ENCODE results near the gene DLGAP1. TPM values are rescaled to one million over a fixed set of nuclear protein-coding genes. Genes with fewer than 3 reads are reported as not detected.
A peak's percentile ranks its signal among the peaks of the same experiment; 100 is the strongest.

Gene DLGAP1
- total RNA-seq, 1 donor from 2014 or later, result 3.7 TPM

- Mint-ChIP-seq H3K4me3 (peak within 1 kb of the TSS; percentile 98), H3K27me3 (peaks cover 10% of the 10 kb centered on the region), H3K4me1 (ENCODE audit: unreplicated experiment) (peaks cover 26% of the 10 kb centered on the region), H3K36me3 (peaks cover 11% of the 10 kb centered on the region), H3K27ac (peak within 1 kb of the TSS; percentile 99), H3K9me3 (no peaks in the 10 kb centered on the region)
- TF ChIP-seq, protein P1, sequence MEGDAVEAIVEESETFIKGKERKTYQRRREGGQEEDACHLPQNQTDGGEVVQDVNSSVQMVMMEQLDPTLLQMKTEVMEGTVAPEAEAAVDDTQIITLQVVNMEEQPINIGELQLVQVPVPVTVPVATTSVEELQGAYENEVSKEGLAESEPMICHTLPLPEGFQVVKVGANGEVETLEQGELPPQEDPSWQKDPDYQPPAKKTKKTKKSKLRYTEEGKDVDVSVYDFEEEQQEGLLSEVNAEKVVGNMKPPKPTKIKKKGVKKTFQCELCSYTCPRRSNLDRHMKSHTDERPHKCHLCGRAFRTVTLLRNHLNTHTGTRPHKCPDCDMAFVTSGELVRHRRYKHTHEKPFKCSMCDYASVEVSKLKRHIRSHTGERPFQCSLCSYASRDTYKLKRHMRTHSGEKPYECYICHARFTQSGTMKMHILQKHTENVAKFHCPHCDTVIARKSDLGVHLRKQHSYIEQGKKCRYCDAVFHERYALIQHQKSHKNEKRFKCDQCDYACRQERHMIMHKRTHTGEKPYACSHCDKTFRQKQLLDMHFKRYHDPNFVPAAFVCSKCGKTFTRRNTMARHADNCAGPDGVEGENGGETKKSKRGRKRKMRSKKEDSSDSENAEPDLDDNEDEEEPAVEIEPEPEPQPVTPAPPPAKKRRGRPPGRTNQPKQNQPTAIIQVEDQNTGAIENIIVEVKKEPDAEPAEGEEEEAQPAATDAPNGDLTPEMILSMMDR (conservative IDR thresholded peaks at IDR 0.05), result no peak
- DNase-seq (ENCODE audit: extremely low spot score, unreplicated experiment), result peak; percentile 81
These were observed 1004.9 kb downstream of the DLGAP1 start, which contains the start of gene TGIF1 for GRCh38 chr18:3450012-3450798. Gene TGIF1, plus strand, starts transcription at chr18:3450172. Its CDS starts 318 bp downstream, at chr18:3450490.

- peak overlapping the region; percentile 92 for H3K4me3 Mint-ChIP-seq
- peak overlapping the region; percentile 99 for H3K27ac Mint-ChIP-seq
- H3K36me3 Mint-ChIP-seq, result peaks cover 11% of the 10 kb centered on the region
- TF ChIP-seq, protein P1 (conservative IDR thresholded peaks at IDR 0.05), result no peak
- peaks cover 20% of the 10 kb centered on the region for H3K4me1 Mint-ChIP-seq (ENCODE audit: unreplicated experiment)
- peak; percentile 85 for DNase-seq (ENCODE audit: extremely low spot score, unreplicated experiment)
- no peaks in the 10 kb centered on the region for H3K9me3 Mint-ChIP-seq
- peaks cover 10% of the 10 kb centered on the region for H3K27me3 Mint-ChIP-seq
These were observed 1005.5 kb downstream of the DLGAP1 start for GRCh38 chr18:3449512-3450011.

- Mint-ChIP-seq H3K4me3 (peak overlapping the region; percentile 92), H3K4me1 (ENCODE audit: unreplicated experiment) (peaks cover 16% of the 10 kb centered on the region), H3K27ac (peak overlapping the region; percentile 99), H3K27me3 (peaks cover 10% of the 10 kb centered on the region), H3K9me3 (no peaks in the 10 kb centered on the region), H3K36me3 (peaks cover 11% of the 10 kb centered on the region)
- DNase-seq (ENCODE audit: extremely low spot score, unreplicated experiment), result peak; percentile 80
- TF ChIP-seq, protein P1 (conservative IDR thresholded peaks at IDR 0.05), result no peak
These were observed 1006.1 kb downstream of the DLGAP1 start for GRCh38 chr18:3448838-3449511.

GRCh38 chr18:3447895-3448837 is 1006.9 kb downstream of the DLGAP1 start:
- no peaks in the 10 kb centered on the region for H3K9me3 Mint-ChIP-seq

More at GRCh38 chr18:3447895-3448837, 1006.9 kb downstream of the DLGAP1 start:
- Mint-ChIP-seq H3K4me1 (ENCODE audit: unreplicated experiment) (peaks cover 13% of the 10 kb centered on the region), H3K27ac (peak overlapping the region; percentile 99), H3K36me3 (peaks cover 11% of the 10 kb centered on the region), H3K4me3 (peak overlapping the region; percentile 92), H3K27me3 (peaks cover 10% of the 10 kb centered on the region)
- peak; percentile 94 for DNase-seq (ENCODE audit: extremely low spot score, unreplicated experiment)
- TF ChIP-seq, protein P1 (conservative IDR thresholded peaks at IDR 0.05), result no peak

Data from type B pancreatic cell (in vitro differentiated cells).